B cell (primary cell): Measurements from ENCODE around the gene EBF3. TPM values are rescaled to one million over a fixed set of nuclear protein-coding genes. Genes with fewer than 3 reads are reported as not detected.

Source experiments
- ATAC-seq: fragments of 200-7000 bp; cut with Tn5 transposase; one replicate; pipeline ENCODE4 v1.10.0; 2021; ENCODE audit warnings: low read depth, mild to moderate bottlenecking, moderate number of reproducible peaks, moderate library complexity
- CTCF ChIA-PET: fragments of 350-600 bp; sonication (Branson Sonifier 250); formaldehyde crosslinking; loops from one replicate; lab custom pipeline; 2021; ENCODE audit warnings: antibody characterized with exemption, inconsistent platforms; lab: Charles Lee
- POLR2A ChIA-PET: fragments of 350-600 bp; sonication (Branson Sonifier 250); formaldehyde crosslinking; loops from one replicate; lab custom pipeline; 2021; ENCODE audit warnings: antibody characterized with exemption; lab: Charles Lee
- DNase-seq: peaks from one replicate; pipeline ENCODE4 v3.0.0; 2013
- H2AFZ ChIP-seq: 2 replicates; pipeline ENCODE4 v1.6.1; 2012; ENCODE audit warnings: mild to moderate bottlenecking, low read depth, low read length; ENCODE audit not compliant: insufficient read depth, poor library complexity, severe bottlenecking
- H3K27ac ChIP-seq, 2 donors: 1 replicate in 1 of 2; 2 replicates in 1 of 2; pipeline ENCODE4 v1.5.1; 2012 to 2013; ENCODE audit warnings: low read length in 2 of 2, mild to moderate bottlenecking in 2 of 2, moderate library complexity in 1 of 2
- H3K27me3 ChIP-seq, 4 experiments: fragments of 200-600 bp in 1 of 4; sonication (generic) in 1 of 4; replicated peaks in 1 of 4; 1 replicate in 2 of 4; 2 replicates in 2 of 4; pipeline versions ENCODE4 v1.6.1 to v1.7.0; 2013 to 2016; ENCODE audit warnings: low read length in 3 of 4, mild to moderate bottlenecking in 2 of 4, mixed read lengths in 1 of 4, moderate library complexity in 1 of 4; ENCODE audit not compliant: insufficient read depth in 4 of 4, control insufficient read depth in 3 of 4; ENCODE audit errors: control extremely low read depth in 1 of 4
- H3K36me3 ChIP-seq, 2 experiments: replicated peaks in 1 of 2; 1 replicate in 1 of 2; 2 replicates in 1 of 2; pipeline versions ENCODE4 v1.6.1 to v1.7.1; 2013; ENCODE audit warnings: low read length in 1 of 2; ENCODE audit not compliant: insufficient read depth in 2 of 2, control insufficient read depth in 1 of 2; ENCODE audit errors: control extremely low read depth in 1 of 2, extremely low read depth in 1 of 2
- H3K4me1 ChIP-seq, 2 donors: fragments of 200-600 bp in 1 of 2; sonication (generic) in 1 of 2; 1 replicate in 1 of 2; 2 replicates in 1 of 2; pipeline versions ENCODE4 v1.5.1 to v1.6.1; 2013 to 2017; ENCODE audit warnings: low read length in 2 of 2; ENCODE audit not compliant: control insufficient read depth in 2 of 2, insufficient read depth in 2 of 2
- H3K4me2 ChIP-seq: replicated peaks from 2 replicates; pipeline ENCODE3; 2012; ENCODE audit warnings: mild to moderate bottlenecking, low read depth, low read length; ENCODE audit not compliant: poor library complexity, severe bottlenecking
- H3K4me3 ChIP-seq, 5 experiments: fragments of 200-600 bp in 1 of 5; sonication (generic) in 1 of 5; 1 replicate in 3 of 5; 2 replicates in 2 of 5; pipeline versions ENCODE4 v1.5.1 to v1.7.0; 2011 to 2016; ENCODE audit warnings: low read length in 4 of 5, mild to moderate bottlenecking in 4 of 5, low read depth in 2 of 5, control low read depth in 1 of 5, moderate library complexity in 1 of 5; ENCODE audit not compliant: insufficient read depth in 1 of 5; ENCODE audit errors: control extremely low read depth in 1 of 5, extremely low read depth in 1 of 5
- H3K79me2 ChIP-seq: fragments of 200-600 bp; sonication (generic); one replicate; pipeline ENCODE4 v1.6.0; 2016; ENCODE audit warnings: low read length; ENCODE audit not compliant: control insufficient read depth, insufficient read depth
- H3K9ac ChIP-seq: fragments of 200-600 bp; sonication (generic); 2 replicates; pipeline ENCODE4 v1.6.1; 2017; ENCODE audit warnings: mild to moderate bottlenecking, low read length, moderate library complexity
- H3K9me3 ChIP-seq, 3 donors: one replicate each; pipeline versions ENCODE4 v1.6.1 to v1.7.1; 2013; ENCODE audit warnings: low read length in 2 of 3; ENCODE audit not compliant: control insufficient read depth in 2 of 3, insufficient read depth in 1 of 3; ENCODE audit errors: control extremely low read depth in 1 of 3
- H4K20me1 ChIP-seq: 2 replicates; pipeline ENCODE4 v1.6.0; 2012; ENCODE audit warnings: mild to moderate bottlenecking, low read length; ENCODE audit not compliant: insufficient read depth, control insufficient read depth, poor library complexity, severe bottlenecking
- H3K27ac Mint-ChIP-seq: one replicate; pipeline ENCODE4 v1.8.0; 2021; ENCODE audit warnings: mixed read lengths
- H3K27me3 Mint-ChIP-seq: one replicate; pipeline ENCODE4 v1.8.0; 2021; ENCODE audit warnings: mixed read lengths
- H3K4me1 Mint-ChIP-seq: one replicate; pipeline ENCODE4 v1.8.0; 2021; ENCODE audit warnings: mixed read lengths
- H3K4me3 Mint-ChIP-seq: one replicate; pipeline ENCODE4 v1.8.0; 2021; ENCODE audit warnings: mixed read lengths
- H3K9me3 Mint-ChIP-seq: one replicate; pipeline ENCODE4 v1.8.0; 2022; ENCODE audit warnings: mixed read lengths; ENCODE audit not compliant: insufficient read depth
- EZH2 ChIP-seq: IDR thresholded peaks from 2 replicates; pipeline ENCODE4 v1.6.1; 2012; ENCODE audit warnings: borderline replicate concordance, low read depth, mild to moderate bottlenecking, moderate library complexity, low read length; ENCODE audit not compliant: insufficient read depth, poor library complexity, severe bottlenecking
- WGBS: methylation state at CpG from one replicate; pipeline ENCODE4 v1.1.5; 2013; ENCODE audit warnings: missing lambda C conversion rate; ENCODE audit not compliant: insufficient coverage; 5-methylcytosine and 5-hydroxymethylcytosine counted together
- intact Hi-C: fragments of 100-400 bp; cut with micrococcal nuclease; formaldehyde crosslinking; loops from one replicate; pipeline ENCODE4 v1.10.0; 2022
- polyA plus RNA-seq: library from polyadenylated mRNA; depleted of rRNA; stranded (reverse); fragments of >200 nt; gene quantifications from 2 replicates; pipeline ENCODE4 v1.2.3, GENCODE V29; 2012
- total RNA-seq, 2 donors: library from RNA; stranded (reverse); fragments of 120-200 nt in 1 of 2; gene quantifications; 1 replicate in 1 of 2; 2 replicates in 1 of 2; pipeline versions ENCODE4 v1.2.3 to v1.2.4, GENCODE V29; 2013 to 2022
- TF ChIP-seq, protein P1 (sequence below): fragments of 200-600 bp; IDR thresholded peaks from one replicate; pipeline ENCODE4 v1.8.0; 2022; ENCODE audit warnings: antibody characterized with exemption, mild to moderate bottlenecking

Gene EBF3
- total and polyA plus RNA-seq, 2 donors (not counting 1 experiment from before 2014, with no cell fraction given), result not detected

DNA sequence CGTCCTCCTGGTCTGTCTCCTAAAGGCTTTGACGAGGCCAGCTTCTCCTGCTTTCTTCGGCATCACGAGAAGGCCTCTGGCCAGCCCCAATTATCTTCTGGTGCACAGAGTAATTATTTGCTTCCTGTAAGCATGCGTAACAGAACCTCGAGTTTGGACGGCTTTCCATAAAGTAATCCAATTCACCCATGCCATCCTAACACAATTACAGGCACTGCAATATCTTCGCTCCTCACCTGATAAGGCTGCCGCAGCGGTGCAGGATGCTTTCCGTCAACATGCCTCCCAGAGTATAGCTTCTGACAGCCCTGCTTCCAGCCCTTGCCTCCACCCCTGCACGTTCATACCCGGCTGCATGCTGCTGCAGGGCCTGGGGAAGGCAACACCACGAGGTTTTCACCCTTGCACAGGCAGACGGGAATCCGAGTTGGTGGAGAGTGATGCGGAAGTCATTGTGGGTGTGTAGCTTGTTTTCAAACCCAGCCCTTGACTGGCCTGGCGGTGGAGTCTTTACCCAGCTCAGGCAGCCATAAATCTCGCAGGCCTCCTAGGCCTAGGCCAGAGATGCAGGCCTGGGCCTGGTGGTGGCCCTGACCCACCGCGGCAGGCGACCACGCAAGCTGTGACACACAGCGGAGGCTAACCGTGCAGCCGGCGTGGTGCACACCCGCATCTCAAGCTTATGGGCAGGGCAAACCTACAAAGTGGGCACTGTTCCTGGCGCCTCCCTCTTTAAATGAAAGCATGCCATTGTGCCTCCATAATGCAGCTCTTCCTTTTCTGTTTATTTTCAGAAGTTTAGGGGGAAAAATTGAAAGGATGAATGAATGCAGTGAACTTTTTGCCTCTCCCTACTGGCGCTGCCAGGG lies 12.7 kb downstream of the EBF3 start:
- Mint-ChIP-seq H3K4me3 (no peak overlapping the region), H3K9me3 (no peaks in the 10 kb centered on the region), H3K27ac (no peak overlapping the region), H3K27me3 (peaks cover 35% of the 10 kb centered on the region), H3K4me1 (no peaks in the 10 kb centered on the region)
- TF ChIP-seq, protein P1, sequence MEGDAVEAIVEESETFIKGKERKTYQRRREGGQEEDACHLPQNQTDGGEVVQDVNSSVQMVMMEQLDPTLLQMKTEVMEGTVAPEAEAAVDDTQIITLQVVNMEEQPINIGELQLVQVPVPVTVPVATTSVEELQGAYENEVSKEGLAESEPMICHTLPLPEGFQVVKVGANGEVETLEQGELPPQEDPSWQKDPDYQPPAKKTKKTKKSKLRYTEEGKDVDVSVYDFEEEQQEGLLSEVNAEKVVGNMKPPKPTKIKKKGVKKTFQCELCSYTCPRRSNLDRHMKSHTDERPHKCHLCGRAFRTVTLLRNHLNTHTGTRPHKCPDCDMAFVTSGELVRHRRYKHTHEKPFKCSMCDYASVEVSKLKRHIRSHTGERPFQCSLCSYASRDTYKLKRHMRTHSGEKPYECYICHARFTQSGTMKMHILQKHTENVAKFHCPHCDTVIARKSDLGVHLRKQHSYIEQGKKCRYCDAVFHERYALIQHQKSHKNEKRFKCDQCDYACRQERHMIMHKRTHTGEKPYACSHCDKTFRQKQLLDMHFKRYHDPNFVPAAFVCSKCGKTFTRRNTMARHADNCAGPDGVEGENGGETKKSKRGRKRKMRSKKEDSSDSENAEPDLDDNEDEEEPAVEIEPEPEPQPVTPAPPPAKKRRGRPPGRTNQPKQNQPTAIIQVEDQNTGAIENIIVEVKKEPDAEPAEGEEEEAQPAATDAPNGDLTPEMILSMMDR, result no peak
- TF ChIP-seq EZH2, result no peak
- CTCF ChIA-PET, result interaction anchor here (1.4 kb wide), 1 partner anchor 11 kb away, joined by 3 read pairs; no protein-coding TSS in a partner anchor
- Histone ChIP-seq H4K20me1 (no peaks in the 10 kb centered on the region), H3K4me3 (no peak overlapping the region), H3K27ac (no peak overlapping the region), H2AFZ (no peak overlapping the region), H3K36me3 (no peaks in the 10 kb centered on the region), H3K4me2 (no peak overlapping the region), H3K9ac (no peak overlapping the region), H3K79me2 (no peaks in the 10 kb centered on the region), H3K9me3 (no peaks in the 10 kb centered on the region), H3K4me1 (no peaks in the 10 kb centered on the region), H3K27me3 (peaks cover 0 to 17% (median 11%) of the 10 kb centered on the region in 4 experiments)
- ATAC-seq (no peak), DNase-seq (no peak)
- 97% methylated on average over 25 of the region's 30 CpGs for WGBS
- POLR2A ChIA-PET, result no interaction called here
- intact Hi-C loops, result no loop called here

- TF ChIP-seq EZH2, result no peak
- TF ChIP-seq, protein P1, result no peak
- Histone ChIP-seq H2AFZ (no peak overlapping the region), H3K36me3 (no peaks in the 10 kb centered on the region), H3K27me3 (peaks cover 0 to 12% (median 6%) of the 10 kb centered on the region in 4 experiments), H3K4me1 (no peaks in the 10 kb centered on the region), H3K9me3 (no peaks in the 10 kb centered on the region), H3K4me3 (no peak overlapping the region), H3K9ac (no peak overlapping the region), H3K27ac (no peak overlapping the region), H3K4me2 (no peak overlapping the region), H4K20me1 (no peaks in the 10 kb centered on the region), H3K79me2 (no peaks in the 10 kb centered on the region)
- no peak overlapping the region for H3K4me3 Mint-ChIP-seq
- ChIA-PET POLR2A (no interaction called here), CTCF (interaction anchor here (1.4 kb wide), 1 partner anchor 11 kb away, joined by 3 read pairs; no protein-coding TSS in a partner anchor)
- intact Hi-C loops, result no loop called here
- H3K9me3 Mint-ChIP-seq, result no peaks in the 10 kb centered on the region
- ATAC-seq (no peak), DNase-seq (no peak)
- H3K27ac Mint-ChIP-seq, result no peak overlapping the region
- 78% methylated on average over 2 of the region's 2 CpGs for WGBS
- peaks cover 34% of the 10 kb centered on the region for H3K27me3 Mint-ChIP-seq
- no peaks in the 10 kb centered on the region for H3K4me1 Mint-ChIP-seq
Measured at GRCh38 chr10:129950676-129951075, 13.4 kb downstream of the EBF3 start.
